GM18861 (cell line): Measurements from ENCODE around the gene SLC43A2.

Experiments used
- ATAC-seq: cut with Tn5 transposase; IDR thresholded peaks from one replicate; pipeline ENCODE4 v1.9.1; 2021; ENCODE audit not compliant: unreplicated experiment

Gene SLC43A2

GRCh38 chr17:1644493-1645206 is 16.0 kb upstream of the SLC43A2 start:
- ATAC-seq = no peak

GRCh38 chr17:1643999-1644492 is 15.4 kb upstream of the SLC43A2 start:
- ATAC-seq = no peak

GRCh38 chr17:1643293-1643998 is 14.8 kb upstream of the SLC43A2 start:
- peak; percentile 25 for ATAC-seq

GRCh38 chr17:1641065-1641403 is 12.4 kb upstream of the SLC43A2 start:
- ATAC-seq = no peak

- ATAC-seq = no peak
Observed at GRCh38 chr17:1640329-1641064, 11.9 kb upstream of the SLC43A2 start.

GRCh38 chr17:1639549-1640180 is 11.0 kb upstream of the SLC43A2 start:
- ATAC-seq = no peak

- no peak for ATAC-seq
Observed at GRCh38 chr17:1638624-1639300, 10.1 kb upstream of the SLC43A2 start.

GRCh38 chr17:1638171-1638590 is 9.5 kb upstream of the SLC43A2 start:
- no peak for ATAC-seq

GRCh38 chr17:1636732-1637285 is 8.2 kb upstream of the SLC43A2 start:
- ATAC-seq = no peak

- no peak for ATAC-seq
Observed at GRCh38 chr17:1635675-1636465, 7.2 kb upstream of the SLC43A2 start.

- ATAC-seq = no peak
Observed at GRCh38 chr17:1634841-1635650, 6.4 kb upstream of the SLC43A2 start.

GRCh38 chr17:1630662-1631061 is 2.0 kb upstream of the SLC43A2 start:
- ATAC-seq = no peak

- no peak for ATAC-seq
Observed at GRCh38 chr17:1629504-1630310, 1.1 kb upstream of the SLC43A2 start.

- peak; percentile 39 for ATAC-seq
Observed at GRCh38 chr17:1628856-1629503, 346 bp upstream of the SLC43A2 start.

- no peak for ATAC-seq
Observed at GRCh38 chr17:1627182-1627981, 1.3 kb downstream of the SLC43A2 start.

- no peak for ATAC-seq
Observed at GRCh38 chr17:1626333-1626732, 2.3 kb downstream of the SLC43A2 start.

- no peak for ATAC-seq
Observed at GRCh38 chr17:1625581-1625980, 3.1 kb downstream of the SLC43A2 start.
